ENCODE measurements around the gene C11orf68. TPM values are rescaled to one million over a fixed set of nuclear protein-coding genes. Genes with fewer than 3 reads are reported as not detected.

C11orf68 gene
- total and polyA plus RNA-seq, 9 of the 15 experiments (the other 6 are each of a cell fraction or from before 2014, with no cell fraction given): 3.6 to 35.9 (median 12.8) TPM

GRCh38 chr11:65899356-65900124 is 19.3 kb downstream of the C11orf68 start (continued):
- TF ChIP-seq POLR2H (tag; IDR thresholded peaks at IDR 0.05; ENCODE audit: low read depth) (no peak), EZH2 (IDR thresholded peaks at IDR 0.05; ENCODE audit: borderline replicate concordance, low read depth, low read length) (no peak), POLR3A (IDR thresholded peaks at IDR 0.05; ENCODE audit: borderline replicate concordance, extremely low read depth, insufficient read depth, insufficient read length) (no peak), NFRKB (IDR thresholded peaks at IDR 0.05; ENCODE audit: low read depth) (peak; percentile 91), PTBP1 (IDR thresholded peaks at IDR 0.05; ENCODE audit: low read depth, low read length) (peak; percentile 87), NRF1 (conservative IDR thresholded peaks at IDR 0.05 in 1 of 2, IDR thresholded peaks at IDR 0.05 in 1 of 2) (peak in 1 of 2 experiments; percentile 35; a peak in 1 of 4 replicates), ZBTB9 (CRISPR knock-in tag; IDR thresholded peaks at IDR 0.05) (peak; percentile 76; the same call in 1 of the 2 replicates), KLF1 (tag; IDR thresholded peaks at IDR 0.05) (peak; percentile 44; the same call in 1 of the 2 replicates), ZNF695 (CRISPR knock-in tag; IDR thresholded peaks at IDR 0.05) (no peak), ZNF3 (CRISPR knock-in tag; IDR thresholded peaks at IDR 0.05) (no peak), PHB2 (IDR thresholded peaks at IDR 0.05; ENCODE audit: low read depth) (no peak; the same call in 1 of the 2 replicates), CCNT2 (IDR thresholded peaks at IDR 0.05; ENCODE audit: borderline replicate concordance, extremely low read depth, insufficient read length, low read depth, low read length) (peak; percentile 97), CBFB (CRISPR knock-in tag; IDR thresholded peaks at IDR 0.05) (no peak), NUFIP1 (IDR thresholded peaks at IDR 0.05; ENCODE audit: partially characterized antibody) (no peak), EP300 (IDR thresholded peaks at IDR 0.05; ENCODE audit: low read length) (no peak; the same call in 1 of the 2 replicates), ZBTB17 (CRISPR knock-in tag; IDR thresholded peaks at IDR 0.05) (no peak; the same call in 1 of the 2 replicates), KLF6 (CRISPR knock-in tag; IDR thresholded peaks at IDR 0.05; ENCODE audit: borderline replicate concordance) (0 out of 2 replicates have a peak, but pooled peaks have one; percentile 60), THRAP3 (IDR thresholded peaks at IDR 0.05; ENCODE audit: borderline replicate concordance) (no peak), ZNF408 (CRISPR knock-in tag; IDR thresholded peaks at IDR 0.05; ENCODE audit: low read depth) (no peak)
- TF ChIP-seq, protein P1, sequence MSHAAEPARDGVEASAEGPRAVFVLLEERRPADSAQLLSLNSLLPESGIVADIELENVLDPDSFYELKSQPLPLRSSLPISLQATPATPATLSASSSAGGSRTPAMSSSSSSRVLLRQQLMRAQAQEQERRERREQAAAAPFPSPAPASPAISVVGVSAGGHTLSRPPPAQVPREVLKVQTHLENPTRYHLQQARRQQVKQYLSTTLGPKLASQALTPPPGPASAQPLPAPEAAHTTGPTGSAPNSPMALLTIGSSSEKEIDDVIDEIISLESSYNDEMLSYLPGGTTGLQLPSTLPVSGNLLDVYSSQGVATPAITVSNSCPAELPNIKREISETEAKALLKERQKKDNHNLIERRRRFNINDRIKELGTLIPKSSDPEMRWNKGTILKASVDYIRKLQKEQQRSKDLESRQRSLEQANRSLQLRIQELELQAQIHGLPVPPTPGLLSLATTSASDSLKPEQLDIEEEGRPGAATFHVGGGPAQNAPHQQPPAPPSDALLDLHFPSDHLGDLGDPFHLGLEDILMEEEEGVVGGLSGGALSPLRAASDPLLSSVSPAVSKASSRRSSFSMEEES (CRISPR knock-in tag; IDR thresholded peaks at IDR 0.05): no peak; the same call in 1 of the 2 replicates
- TF ChIP-seq, protein P2, sequence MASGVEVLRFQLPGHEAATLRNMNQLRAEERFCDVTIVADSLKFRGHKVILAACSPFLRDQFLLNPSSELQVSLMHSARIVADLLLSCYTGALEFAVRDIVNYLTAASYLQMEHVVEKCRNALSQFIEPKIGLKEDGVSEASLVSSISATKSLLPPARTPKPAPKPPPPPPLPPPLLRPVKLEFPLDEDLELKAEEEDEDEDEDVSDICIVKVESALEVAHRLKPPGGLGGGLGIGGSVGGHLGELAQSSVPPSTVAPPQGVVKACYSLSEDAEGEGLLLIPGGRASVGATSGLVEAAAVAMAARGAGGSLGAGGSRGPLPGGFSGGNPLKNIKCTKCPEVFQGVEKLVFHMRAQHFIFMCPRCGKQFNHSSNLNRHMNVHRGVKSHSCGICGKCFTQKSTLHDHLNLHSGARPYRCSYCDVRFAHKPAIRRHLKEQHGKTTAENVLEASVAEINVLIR (CRISPR knock-in tag; IDR thresholded peaks at IDR 0.05): no peak
- TF ChIP-seq, protein P3, sequence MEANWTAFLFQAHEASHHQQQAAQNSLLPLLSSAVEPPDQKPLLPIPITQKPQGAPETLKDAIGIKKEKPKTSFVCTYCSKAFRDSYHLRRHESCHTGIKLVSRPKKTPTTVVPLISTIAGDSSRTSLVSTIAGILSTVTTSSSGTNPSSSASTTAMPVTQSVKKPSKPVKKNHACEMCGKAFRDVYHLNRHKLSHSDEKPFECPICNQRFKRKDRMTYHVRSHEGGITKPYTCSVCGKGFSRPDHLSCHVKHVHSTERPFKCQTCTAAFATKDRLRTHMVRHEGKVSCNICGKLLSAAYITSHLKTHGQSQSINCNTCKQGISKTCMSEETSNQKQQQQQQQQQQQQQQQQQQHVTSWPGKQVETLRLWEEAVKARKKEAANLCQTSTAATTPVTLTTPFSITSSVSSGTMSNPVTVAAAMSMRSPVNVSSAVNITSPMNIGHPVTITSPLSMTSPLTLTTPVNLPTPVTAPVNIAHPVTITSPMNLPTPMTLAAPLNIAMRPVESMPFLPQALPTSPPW (CRISPR knock-in tag; IDR thresholded peaks at IDR 0.05): peak; percentile 74
